ENCODE measurements around the gene PNLIPRP2. TPM values are rescaled to one million over a fixed set of nuclear protein-coding genes. Genes with fewer than 3 reads are reported as not detected.

Gene PNLIPRP2
- total RNA-seq, 1 donor from 2014 or later: not detected

DNA sequence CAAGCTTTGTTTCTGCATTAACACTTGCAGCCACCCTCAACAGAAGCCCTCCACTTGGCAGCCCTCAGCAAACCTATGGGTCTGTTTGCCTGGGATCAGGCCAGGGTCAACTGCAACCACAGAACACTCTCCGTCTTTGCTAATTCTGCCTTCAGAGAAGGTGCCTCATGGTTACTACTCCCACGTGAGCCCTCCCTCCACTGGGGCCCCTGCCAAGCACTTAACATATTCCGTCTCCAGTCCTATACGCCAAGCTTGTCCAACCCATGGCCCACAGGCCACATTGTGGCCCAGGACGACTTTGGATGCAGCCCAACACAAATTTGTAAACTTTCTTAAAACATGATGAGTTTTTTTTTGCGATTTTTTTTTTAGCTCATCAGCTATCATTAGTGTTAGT is 66.9 kb downstream of the PNLIPRP2 start:
- H3K27me3 ChIP-seq (ENCODE audit: control insufficient read depth, insufficient read depth, low read length): no peaks in the 10 kb centered on the region

DNA sequence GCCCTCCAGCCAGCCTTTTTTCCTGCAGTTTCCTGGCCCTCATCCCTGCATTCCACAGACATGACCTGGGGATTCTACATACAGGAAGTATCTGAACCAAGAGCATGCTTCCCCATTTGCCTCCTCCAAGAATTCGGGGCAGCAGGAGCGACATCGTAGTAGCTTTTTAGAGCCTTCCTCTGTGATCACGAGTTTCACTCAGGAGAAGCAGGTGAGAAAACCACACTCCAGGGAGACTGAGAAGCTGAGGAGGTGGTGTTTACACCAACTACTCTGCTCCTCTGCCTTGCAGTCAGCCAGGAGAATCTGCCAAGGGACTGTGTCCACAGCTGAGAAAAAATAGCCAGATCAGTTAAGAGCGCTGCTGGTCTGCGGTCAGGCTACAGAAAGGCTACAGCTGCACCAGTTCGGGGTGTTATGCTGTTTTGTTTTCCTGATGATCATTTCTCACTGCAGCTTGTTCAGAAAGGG is 67.5 kb downstream of the PNLIPRP2 start:
- TF ChIP-seq, protein P1, sequence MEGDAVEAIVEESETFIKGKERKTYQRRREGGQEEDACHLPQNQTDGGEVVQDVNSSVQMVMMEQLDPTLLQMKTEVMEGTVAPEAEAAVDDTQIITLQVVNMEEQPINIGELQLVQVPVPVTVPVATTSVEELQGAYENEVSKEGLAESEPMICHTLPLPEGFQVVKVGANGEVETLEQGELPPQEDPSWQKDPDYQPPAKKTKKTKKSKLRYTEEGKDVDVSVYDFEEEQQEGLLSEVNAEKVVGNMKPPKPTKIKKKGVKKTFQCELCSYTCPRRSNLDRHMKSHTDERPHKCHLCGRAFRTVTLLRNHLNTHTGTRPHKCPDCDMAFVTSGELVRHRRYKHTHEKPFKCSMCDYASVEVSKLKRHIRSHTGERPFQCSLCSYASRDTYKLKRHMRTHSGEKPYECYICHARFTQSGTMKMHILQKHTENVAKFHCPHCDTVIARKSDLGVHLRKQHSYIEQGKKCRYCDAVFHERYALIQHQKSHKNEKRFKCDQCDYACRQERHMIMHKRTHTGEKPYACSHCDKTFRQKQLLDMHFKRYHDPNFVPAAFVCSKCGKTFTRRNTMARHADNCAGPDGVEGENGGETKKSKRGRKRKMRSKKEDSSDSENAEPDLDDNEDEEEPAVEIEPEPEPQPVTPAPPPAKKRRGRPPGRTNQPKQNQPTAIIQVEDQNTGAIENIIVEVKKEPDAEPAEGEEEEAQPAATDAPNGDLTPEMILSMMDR (IDR thresholded peaks at IDR 0.05; ENCODE audit: insufficient read depth, low read length, poor library complexity, severe bottlenecking): no peak
- DNase-seq (ENCODE audit: low read depth): no peak
- Histone ChIP-seq H3K4me3 (ENCODE audit: low read depth, low read length) (no peak overlapping the region), H3K27me3 (ENCODE audit: control insufficient read depth, insufficient read depth, low read length) (no peaks in the 10 kb centered on the region), H3K36me3 (ENCODE audit: control insufficient read depth, insufficient read depth, low read length) (peaks cover 7% of the 10 kb centered on the region)

More for the DNA sequence above, 66.9 kb downstream of the PNLIPRP2 start:
- no peak overlapping the region for H3K4me3 ChIP-seq (ENCODE audit: low read depth, low read length)
- TF ChIP-seq, protein P1 (IDR thresholded peaks at IDR 0.05; ENCODE audit: insufficient read depth, low read length, poor library complexity, severe bottlenecking): no peak
- DNase-seq (ENCODE audit: low read depth): no peak
- H3K36me3 ChIP-seq (ENCODE audit: control insufficient read depth, insufficient read depth, low read length): peaks cover 5% of the 10 kb centered on the region

DNA sequence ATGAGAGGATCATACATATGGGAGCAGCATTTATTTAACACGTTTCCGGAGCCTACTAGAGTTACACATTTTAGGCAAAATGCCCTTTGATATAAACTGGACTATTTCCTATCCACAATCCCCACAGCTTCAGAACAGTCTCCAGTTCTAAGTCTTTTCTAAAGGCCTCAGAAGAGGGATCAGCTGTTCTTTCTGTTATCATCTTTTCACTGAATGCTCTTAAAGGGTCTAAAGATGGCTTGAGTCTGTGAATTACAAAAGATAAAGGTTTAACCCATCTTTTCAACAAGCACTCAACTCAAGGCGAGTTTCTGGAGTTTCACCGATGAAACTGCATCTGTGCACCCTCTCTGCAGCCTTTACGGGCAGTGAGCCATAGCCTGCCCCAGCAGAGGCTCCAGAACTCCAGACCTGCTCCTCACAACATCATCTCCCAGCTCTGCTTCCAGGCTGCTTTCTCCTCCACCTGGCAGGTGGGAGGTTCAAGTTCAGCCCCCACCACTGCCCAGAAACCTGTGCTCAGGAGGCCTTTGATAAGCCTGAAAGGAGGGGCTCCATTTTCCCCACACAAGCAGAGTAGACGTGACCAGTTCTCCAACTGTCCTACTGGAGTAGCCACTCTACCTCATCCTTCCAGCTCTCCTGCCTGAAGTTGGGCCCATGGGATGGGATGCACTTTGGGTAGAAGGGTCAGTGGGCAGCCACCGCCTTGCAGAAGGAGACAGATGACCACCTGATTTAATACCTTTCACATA is 68.2 kb downstream of the PNLIPRP2 start:
- Histone ChIP-seq H3K36me3 (ENCODE audit: control insufficient read depth, insufficient read depth, low read length) (peaks cover 7% of the 10 kb centered on the region), H3K4me3 (ENCODE audit: low read depth, low read length) (no peak overlapping the region), H3K27me3 (ENCODE audit: control insufficient read depth, insufficient read depth, low read length) (no peaks in the 10 kb centered on the region)
- DNase-seq (ENCODE audit: low read depth): no peak
- TF ChIP-seq, protein P1 (IDR thresholded peaks at IDR 0.05; ENCODE audit: insufficient read depth, low read length, poor library complexity, severe bottlenecking): no peak

GRCh38 chr10:116689744-116690143 is 69.0 kb downstream of the PNLIPRP2 start:
- Histone ChIP-seq H3K27me3 (ENCODE audit: control insufficient read depth, insufficient read depth, low read length) (no peaks in the 10 kb centered on the region), H3K36me3 (ENCODE audit: control insufficient read depth, insufficient read depth, low read length) (peaks cover 7% of the 10 kb centered on the region), H3K4me3 (ENCODE audit: low read depth, low read length) (no peak overlapping the region)
- TF ChIP-seq, protein P1 (IDR thresholded peaks at IDR 0.05; ENCODE audit: insufficient read depth, low read length, poor library complexity, severe bottlenecking): no peak
- no peak for DNase-seq (ENCODE audit: low read depth)

DNA sequence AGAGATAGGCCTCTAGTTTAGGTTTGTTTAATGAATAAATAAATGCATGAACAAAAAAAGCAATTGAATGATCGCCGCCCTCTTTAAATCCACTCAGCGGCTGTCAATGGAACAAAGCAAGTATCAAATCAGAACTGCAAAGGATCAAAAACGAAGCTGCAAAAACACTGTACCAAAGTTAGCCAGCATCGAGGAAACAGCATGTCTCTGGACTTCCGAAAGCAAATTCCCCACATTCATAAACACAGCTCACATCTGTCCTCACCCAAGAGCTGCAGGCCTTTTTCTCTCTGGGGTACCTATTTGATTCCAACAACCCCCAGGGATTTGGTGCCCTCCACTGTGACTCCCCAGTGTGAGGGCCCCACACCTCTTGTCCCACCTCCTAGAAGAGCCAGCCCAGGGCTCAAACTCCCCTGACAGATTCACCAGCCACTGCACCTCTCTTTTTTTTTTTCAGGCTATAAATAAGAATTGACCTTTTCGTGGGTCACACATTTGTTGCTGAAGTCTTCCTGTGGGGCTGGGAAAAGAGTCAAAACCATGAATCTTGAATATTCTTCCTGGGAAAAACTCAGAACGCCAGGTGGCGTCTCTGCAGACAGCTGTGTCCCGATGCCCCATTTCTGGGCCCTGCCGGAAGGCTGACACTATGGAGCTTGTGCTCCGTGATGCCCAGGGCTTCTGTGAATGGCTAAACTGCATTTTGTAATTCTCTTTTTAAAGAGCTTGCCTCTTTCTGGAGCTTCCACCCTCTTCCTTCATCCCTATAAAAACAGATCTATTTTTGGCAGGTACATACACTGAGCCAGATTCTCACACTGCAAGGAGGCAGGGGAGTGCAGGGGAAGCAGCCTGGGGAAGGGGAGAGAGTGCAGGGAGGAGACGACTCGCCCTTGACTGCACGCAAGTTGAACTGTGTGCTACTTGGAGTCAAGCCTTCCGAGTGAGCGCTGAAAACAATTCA is 69.9 kb downstream of the PNLIPRP2 start:
- H3K36me3 ChIP-seq (ENCODE audit: control insufficient read depth, insufficient read depth, low read length): peaks cover 7% of the 10 kb centered on the region
- DNase-seq (ENCODE audit: low read depth): no peak
- H3K27me3 ChIP-seq (ENCODE audit: control insufficient read depth, insufficient read depth, low read length): no peaks in the 10 kb centered on the region
- TF ChIP-seq, protein P1 (IDR thresholded peaks at IDR 0.05; ENCODE audit: insufficient read depth, low read length, poor library complexity, severe bottlenecking): no peak
- H3K4me3 ChIP-seq (ENCODE audit: low read depth, low read length): no peak overlapping the region

Measured in kidney epithelial cell (primary cell).